Activated T-cell treated with anti-CD3 and anti-CD28 coated beads, Interleukin-2, amount 50 U/mL, for 24 hours (primary cell): ENCODE data around the gene CCNL1.
"Not testable (repeated sequence)": the region's sequence is repeated elsewhere in the genome, so short reads cannot be mapped to it uniquely, and the experiment has no call there.

Experiments
- DNase-seq: peaks from one replicate; pipeline ENCODE4 v3.0.0-alpha.2; 2020
- H3K27ac Mint-ChIP-seq: 2 replicates; pipeline ENCODE4 v1.8.0; 2020; ENCODE audit warnings: mild to moderate bottlenecking, mixed read lengths
- H3K27me3 Mint-ChIP-seq: 2 replicates; pipeline ENCODE4 v1.8.0; 2020; ENCODE audit warnings: mixed read lengths
- H3K36me3 Mint-ChIP-seq: 2 replicates; pipeline ENCODE4 v1.8.0; 2020; ENCODE audit warnings: low read depth, mixed read lengths
- H3K4me1 Mint-ChIP-seq: 2 replicates; pipeline ENCODE4 v1.8.0; 2020; ENCODE audit warnings: low read depth, mixed read lengths
- H3K4me3 Mint-ChIP-seq: 2 replicates; pipeline ENCODE4 v1.8.0; 2020; ENCODE audit warnings: mild to moderate bottlenecking, moderate library complexity, mixed read lengths
- H3K9me3 Mint-ChIP-seq: 2 replicates; pipeline ENCODE4 v1.8.0; 2020; ENCODE audit warnings: mixed read lengths

Gene CCNL1

GRCh38 chr3:157176934-157177333, 17.0 kb upstream of the CCNL1 start:
- H3K27ac Mint-ChIP-seq: peak overlapping the region; percentile 78
- H3K4me1 Mint-ChIP-seq: peaks cover 29% of the 10 kb centered on the region
- peak overlapping the region; percentile 87 for H3K4me3 Mint-ChIP-seq
- H3K36me3 Mint-ChIP-seq: peaks cover 50% of the 10 kb centered on the region
- peaks cover 5% of the 10 kb centered on the region for H3K9me3 Mint-ChIP-seq
- H3K27me3 Mint-ChIP-seq: no peaks in the 10 kb centered on the region
- DNase-seq: no peak

GRCh38 chr3:157175691-157176507, 16.0 kb upstream of the CCNL1 start:
- H3K27ac Mint-ChIP-seq: peak overlapping the region; percentile 99
- peaks cover 5% of the 10 kb centered on the region for H3K9me3 Mint-ChIP-seq
- H3K4me3 Mint-ChIP-seq: peak overlapping the region; percentile 87
- peaks cover 46% of the 10 kb centered on the region for H3K36me3 Mint-ChIP-seq
- H3K27me3 Mint-ChIP-seq: no peaks in the 10 kb centered on the region
- DNase-seq: no peak
- peaks cover 33% of the 10 kb centered on the region for H3K4me1 Mint-ChIP-seq

- peak overlapping the region; percentile 87 for H3K4me3 Mint-ChIP-seq
- no peaks in the 10 kb centered on the region for H3K27me3 Mint-ChIP-seq
- peaks cover 38% of the 10 kb centered on the region for H3K36me3 Mint-ChIP-seq
- peak; percentile 96 for DNase-seq
- peak overlapping the region; percentile 99 for H3K27ac Mint-ChIP-seq
- H3K4me1 Mint-ChIP-seq: peaks cover 32% of the 10 kb centered on the region
- peaks cover 5% of the 10 kb centered on the region for H3K9me3 Mint-ChIP-seq
Observed at GRCh38 chr3:157174649-157175498, 14.9 kb upstream of the CCNL1 start.

GRCh38 chr3:157174290-157174648, 14.3 kb upstream of the CCNL1 start:
- Mint-ChIP-seq H3K4me1 (peaks cover 30% of the 10 kb centered on the region), H3K36me3 (peaks cover 32% of the 10 kb centered on the region), H3K27me3 (no peaks in the 10 kb centered on the region), H3K9me3 (peaks cover 3% of the 10 kb centered on the region), H3K27ac (peak overlapping the region; percentile 99), H3K4me3 (peak overlapping the region; percentile 87)
- peak; percentile 54 for DNase-seq

GRCh38 chr3:157173343-157173742, 13.4 kb upstream of the CCNL1 start:
- H3K4me3 Mint-ChIP-seq, DNase-seq, H3K27me3 Mint-ChIP-seq, H3K9me3 Mint-ChIP-seq, H3K27ac Mint-ChIP-seq: not testable (repeated sequence)
- H3K4me1 Mint-ChIP-seq: peaks cover 30% of the 10 kb centered on the region
- H3K36me3 Mint-ChIP-seq: peaks cover 30% of the 10 kb centered on the region

- no peak overlapping the region for H3K4me3 Mint-ChIP-seq
- no peak for DNase-seq
- peaks cover 3% of the 10 kb centered on the region for H3K9me3 Mint-ChIP-seq
- peaks cover 30% of the 10 kb centered on the region for H3K4me1 Mint-ChIP-seq
- H3K27ac Mint-ChIP-seq: no peak overlapping the region
- H3K27me3 Mint-ChIP-seq: no peaks in the 10 kb centered on the region
- peaks cover 24% of the 10 kb centered on the region for H3K36me3 Mint-ChIP-seq
Observed at GRCh38 chr3:157172746-157173145, 12.8 kb upstream of the CCNL1 start.

GRCh38 chr3:157170861-157171260, 10.9 kb upstream of the CCNL1 start:
- no peak for DNase-seq
- Mint-ChIP-seq H3K4me3 (no peak overlapping the region), H3K27me3 (no peaks in the 10 kb centered on the region), H3K9me3 (no peaks in the 10 kb centered on the region), H3K27ac (no peak overlapping the region), H3K36me3 (peaks cover 12% of the 10 kb centered on the region), H3K4me1 (peaks cover 14% of the 10 kb centered on the region)

- DNase-seq: no peak
- Mint-ChIP-seq H3K4me3 (no peak overlapping the region), H3K36me3 (peaks cover 10% of the 10 kb centered on the region), H3K27ac (no peak overlapping the region), H3K9me3 (no peaks in the 10 kb centered on the region), H3K27me3 (no peaks in the 10 kb centered on the region), H3K4me1 (peaks cover 6% of the 10 kb centered on the region)
Observed at GRCh38 chr3:157167371-157168042, 7.6 kb upstream of the CCNL1 start.

- H3K27me3 Mint-ChIP-seq: no peaks in the 10 kb centered on the region
- H3K9me3 Mint-ChIP-seq: no peaks in the 10 kb centered on the region
- H3K27ac Mint-ChIP-seq: no peak overlapping the region
- DNase-seq: no peak
- no peak overlapping the region for H3K4me3 Mint-ChIP-seq
- peaks cover 12% of the 10 kb centered on the region for H3K4me1 Mint-ChIP-seq
- peaks cover 16% of the 10 kb centered on the region for H3K36me3 Mint-ChIP-seq
Observed at GRCh38 chr3:157166561-157166960, 6.6 kb upstream of the CCNL1 start.

GRCh38 chr3:157166115-157166514, 6.2 kb upstream of the CCNL1 start:
- H3K4me3 Mint-ChIP-seq: no peak overlapping the region
- no peaks in the 10 kb centered on the region for H3K27me3 Mint-ChIP-seq
- no peak overlapping the region for H3K27ac Mint-ChIP-seq
- DNase-seq: no peak
- peaks cover 14% of the 10 kb centered on the region for H3K4me1 Mint-ChIP-seq
- H3K9me3 Mint-ChIP-seq: no peaks in the 10 kb centered on the region
- H3K36me3 Mint-ChIP-seq: peaks cover 18% of the 10 kb centered on the region

- Mint-ChIP-seq H3K27me3 (no peaks in the 10 kb centered on the region), H3K36me3 (peaks cover 43% of the 10 kb centered on the region), H3K4me1 (peaks cover 19% of the 10 kb centered on the region), H3K4me3 (no peak overlapping the region), H3K9me3 (no peaks in the 10 kb centered on the region), H3K27ac (peak overlapping the region; percentile 56)
- no peak for DNase-seq
Observed at GRCh38 chr3:157163217-157163953, 3.4 kb upstream of the CCNL1 start.

GRCh38 chr3:157162620-157163019, 2.7 kb upstream of the CCNL1 start:
- Mint-ChIP-seq H3K36me3 (peaks cover 51% of the 10 kb centered on the region), H3K27ac (peak overlapping the region; percentile 100), H3K4me1 (peaks cover 27% of the 10 kb centered on the region)
- H3K27me3 Mint-ChIP-seq, H3K4me3 Mint-ChIP-seq, H3K9me3 Mint-ChIP-seq, DNase-seq: not testable (repeated sequence)

- peak overlapping the region; percentile 100 for H3K27ac Mint-ChIP-seq
- H3K4me3 Mint-ChIP-seq: peak overlapping the region; percentile 90
- peaks cover 43% of the 10 kb centered on the region for H3K4me1 Mint-ChIP-seq
- DNase-seq: no peak
- H3K27me3 Mint-ChIP-seq: no peaks in the 10 kb centered on the region
- peaks cover 68% of the 10 kb centered on the region for H3K36me3 Mint-ChIP-seq
- H3K9me3 Mint-ChIP-seq: no peaks in the 10 kb centered on the region
Observed at GRCh38 chr3:157160658-157161424, 894 bp upstream of the CCNL1 start.
